NCI-H2081 treated with DMSO at 0.1 percent for 48 hours (cell line): ENCODE results near the gene TMEM217.
"Not testable (repeated sequence)": the region's sequence is repeated elsewhere in the genome, so short reads cannot be mapped to it uniquely, and the experiment has no call there.

Experiments
- DNase-seq: peaks from one replicate; lab custom pipeline; 2025; lab: John Stamatoyannopoulos, UW

Gene TMEM217

GRCh38 chr6:37257634-37258404 is at the start of gene TMEM217, which contains the start of gene TBC1D22B:
TSS of gene TMEM217 (minus strand) at chr6:37258144. CDS start at chr6:37219030, 39,114 bp downstream.
TSS of gene TBC1D22B (plus strand) at chr6:37257772. CDS start at chr6:37257918, 146 bp downstream.
- peak; percentile 71 for DNase-seq

GRCh38 chr6:37307484-37307883 is 49.5 kb upstream of the TMEM217 start:
- DNase-seq = not testable (repeated sequence)

GRCh38 chr6:37306624-37307222 is 48.8 kb upstream of the TMEM217 start:
- DNase-seq = no peak

- DNase-seq = no peak
Observed at GRCh38 chr6:37305841-37306425, 48.0 kb upstream of the TMEM217 start.

- no peak for DNase-seq
Observed at GRCh38 chr6:37304766-37305165, 46.8 kb upstream of the TMEM217 start.

- DNase-seq = no peak
Observed at GRCh38 chr6:37303891-37304503, 46.1 kb upstream of the TMEM217 start.

- DNase-seq = no peak
Observed at GRCh38 chr6:37303091-37303660, 45.2 kb upstream of the TMEM217 start.

GRCh38 chr6:37302086-37302686 is 44.2 kb upstream of the TMEM217 start:
- no peak for DNase-seq

- DNase-seq = no peak
Observed at GRCh38 chr6:37299990-37300389, 42.0 kb upstream of the TMEM217 start.

GRCh38 chr6:37298958-37299357 is 41.0 kb upstream of the TMEM217 start:
- no peak for DNase-seq

- DNase-seq = not testable (repeated sequence)
Observed at GRCh38 chr6:37297637-37298036, 39.7 kb upstream of the TMEM217 start.

GRCh38 chr6:37293426-37293825 is 35.5 kb upstream of the TMEM217 start:
- DNase-seq = no peak

GRCh38 chr6:37289931-37290330 is 32.0 kb upstream of the TMEM217 start:
- no peak for DNase-seq

GRCh38 chr6:37288247-37288646 is 30.3 kb upstream of the TMEM217 start:
- DNase-seq = no peak

GRCh38 chr6:37287519-37288157 is 29.7 kb upstream of the TMEM217 start:
- no peak for DNase-seq

- no peak for DNase-seq
Observed at GRCh38 chr6:37285861-37286311, 27.9 kb upstream of the TMEM217 start.

- no peak for DNase-seq
Observed at GRCh38 chr6:37284781-37285180, 26.8 kb upstream of the TMEM217 start.

- no peak for DNase-seq
Observed at GRCh38 chr6:37283671-37284151, 25.8 kb upstream of the TMEM217 start.

GRCh38 chr6:37283268-37283667 is 25.3 kb upstream of the TMEM217 start:
- no peak for DNase-seq

- DNase-seq = no peak
Observed at GRCh38 chr6:37282371-37282770, 24.4 kb upstream of the TMEM217 start.
